IPS-11a (cell line): ENCODE results near the gene PSD2.

Source experiments
- H3K4me3 ChIP-seq: one replicate; pipeline ENCODE4 v1.5.1; 2013; ENCODE audit warnings: low read depth, low read length, control low read depth

Gene PSD2

GRCh38 chr5:139872851-139873794 is 77.5 kb downstream of the PSD2 start:
- no peak overlapping the region for H3K4me3 ChIP-seq

- H3K4me3 ChIP-seq: no peak overlapping the region
Measured at GRCh38 chr5:139875957-139876356, 80.3 kb downstream of the PSD2 start.

DNA sequence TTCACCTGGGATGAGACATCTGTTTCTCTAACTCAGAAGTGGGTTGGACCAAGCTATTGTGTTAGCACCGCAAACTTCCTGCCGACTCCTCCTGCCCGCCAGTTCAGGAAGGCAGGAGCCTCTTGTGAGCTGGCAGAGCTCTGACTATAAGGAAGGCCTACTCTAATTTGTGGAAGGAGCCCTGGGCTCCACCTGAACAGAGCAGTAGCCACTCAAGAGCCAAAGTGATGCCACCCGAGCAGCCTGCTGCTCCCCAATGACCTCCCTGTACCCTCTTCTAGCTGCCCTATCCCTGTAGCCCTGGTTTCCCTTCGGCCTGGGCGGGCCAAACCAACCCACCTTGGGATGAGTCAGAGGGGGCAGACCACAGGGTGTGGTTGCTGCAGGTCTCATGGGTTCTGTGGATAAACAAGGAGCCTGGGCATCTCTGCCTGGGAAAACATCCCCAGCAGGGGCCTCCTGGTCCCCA is 81.6 kb downstream of the PSD2 start:
- no peak overlapping the region for H3K4me3 ChIP-seq

DNA sequence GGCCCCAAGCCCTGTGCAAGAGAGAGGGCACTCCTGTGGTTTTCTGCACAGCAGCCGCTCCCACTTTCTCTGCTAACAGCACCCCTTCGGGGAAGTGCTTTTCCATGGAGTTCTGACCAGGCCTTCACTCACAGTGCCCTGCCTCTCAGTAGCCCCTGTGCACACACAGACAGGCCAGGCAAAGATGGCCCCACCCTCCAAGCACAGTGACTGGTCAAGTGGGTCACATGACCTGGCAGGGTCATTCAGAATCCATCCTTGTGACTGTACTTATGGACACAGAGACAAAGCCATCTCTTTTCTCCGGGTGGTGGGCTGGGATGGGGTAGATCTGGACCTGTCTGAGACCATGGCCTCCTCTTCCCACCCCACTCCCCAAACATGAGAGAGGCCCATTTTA is 82.5 kb downstream of the PSD2 start:
- H3K4me3 ChIP-seq: no peak overlapping the region

DNA sequence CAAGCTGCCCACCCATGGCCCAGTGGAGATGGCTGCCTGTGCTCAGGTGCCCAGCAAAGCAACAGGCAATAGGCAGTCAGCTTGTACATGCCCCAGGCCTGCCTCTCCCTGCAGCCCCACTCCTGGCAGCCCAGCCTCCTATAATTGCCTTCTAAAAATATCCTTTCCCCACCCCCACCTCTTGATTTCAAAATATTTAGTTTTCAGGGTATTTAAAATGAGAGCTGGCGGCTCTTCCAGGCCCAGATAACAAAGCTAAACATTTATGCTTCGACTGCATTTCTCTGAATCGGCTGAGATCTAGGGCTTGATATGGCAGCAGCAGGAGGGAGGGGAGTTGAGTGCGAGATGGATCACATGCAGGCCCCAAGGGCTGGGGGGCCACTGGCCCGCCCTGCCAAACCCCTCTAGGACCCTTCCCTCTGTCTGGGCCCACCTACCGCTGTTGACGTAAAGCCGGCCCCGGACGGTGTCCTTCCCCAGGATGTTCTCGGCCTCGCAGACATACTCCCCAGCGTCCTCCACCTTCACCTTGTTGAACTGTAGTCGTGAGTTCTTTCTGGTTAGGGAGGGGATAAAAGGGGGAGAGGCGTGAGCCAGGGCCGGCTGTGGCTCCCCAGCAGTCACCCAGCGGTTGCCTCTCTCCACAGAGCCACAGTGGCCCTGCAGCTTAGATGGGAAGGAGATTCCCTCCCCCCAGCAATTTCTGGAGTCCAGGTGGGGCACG is 85.0 kb downstream of the PSD2 start:
- H3K4me3 ChIP-seq: no peak overlapping the region

DNA sequence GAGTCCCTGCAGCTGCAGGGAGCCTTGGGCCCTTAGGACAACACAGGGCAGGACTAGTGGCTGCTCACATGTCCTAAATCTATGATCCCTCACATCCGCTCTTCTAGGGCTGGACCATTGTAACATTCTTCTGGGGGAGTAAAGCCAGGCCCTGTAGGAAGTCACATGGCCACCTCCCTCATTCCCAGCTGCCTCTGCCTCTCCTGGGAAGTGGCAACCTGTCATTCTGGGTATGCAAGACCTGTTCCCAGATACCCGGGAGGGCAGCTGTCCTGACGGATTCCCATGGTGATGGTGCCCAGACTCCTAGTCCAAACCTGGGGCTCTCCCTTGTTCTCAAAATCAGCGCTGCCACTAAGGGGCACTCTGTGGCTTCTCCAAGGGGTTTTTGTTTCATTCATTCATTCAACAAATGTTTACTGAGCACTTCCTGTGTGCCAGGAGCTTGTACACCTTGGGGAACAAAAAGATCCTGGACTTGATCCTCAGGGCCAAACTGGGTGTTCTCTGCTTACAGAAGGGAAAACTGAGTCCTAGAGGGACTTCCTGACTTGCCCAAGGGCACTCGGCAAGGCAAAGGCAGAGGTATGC is 85.6 kb downstream of the PSD2 start:
- no peak overlapping the region for H3K4me3 ChIP-seq

GRCh38 chr5:139882316-139882715 is 86.7 kb downstream of the PSD2 start:
- H3K4me3 ChIP-seq: no peak overlapping the region

- no peak overlapping the region for H3K4me3 ChIP-seq
Measured at GRCh38 chr5:139882961-139883539, 87.4 kb downstream of the PSD2 start.

DNA sequence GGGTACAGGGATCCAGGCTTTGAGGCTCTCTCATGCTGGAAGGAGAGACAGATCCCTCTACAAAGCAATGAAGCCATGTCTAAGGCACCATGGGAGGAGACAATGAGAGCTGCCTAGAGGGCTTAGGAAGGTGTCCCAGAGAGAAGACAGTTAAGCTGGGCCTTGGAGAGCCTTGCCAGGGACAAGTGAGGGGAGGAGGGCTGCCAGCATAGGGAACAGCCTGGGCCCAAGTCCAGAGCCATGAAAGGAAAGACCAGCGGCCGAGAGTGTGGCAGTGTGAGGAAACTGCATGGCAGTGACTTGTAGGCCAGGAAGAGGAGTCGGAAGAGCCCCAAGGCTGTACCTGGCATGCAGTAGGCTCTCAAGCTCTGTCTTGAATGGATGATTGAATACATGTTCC is 88.5 kb downstream of the PSD2 start:
- H3K4me3 ChIP-seq: no peak overlapping the region

- no peak overlapping the region for H3K4me3 ChIP-seq
Measured at GRCh38 chr5:139884734-139885133, 89.1 kb downstream of the PSD2 start.

- no peak overlapping the region for H3K4me3 ChIP-seq
Measured at GRCh38 chr5:139885172-139885856, 89.7 kb downstream of the PSD2 start.

- no peak overlapping the region for H3K4me3 ChIP-seq
Measured at GRCh38 chr5:139885857-139886208, 90.2 kb downstream of the PSD2 start.

DNA sequence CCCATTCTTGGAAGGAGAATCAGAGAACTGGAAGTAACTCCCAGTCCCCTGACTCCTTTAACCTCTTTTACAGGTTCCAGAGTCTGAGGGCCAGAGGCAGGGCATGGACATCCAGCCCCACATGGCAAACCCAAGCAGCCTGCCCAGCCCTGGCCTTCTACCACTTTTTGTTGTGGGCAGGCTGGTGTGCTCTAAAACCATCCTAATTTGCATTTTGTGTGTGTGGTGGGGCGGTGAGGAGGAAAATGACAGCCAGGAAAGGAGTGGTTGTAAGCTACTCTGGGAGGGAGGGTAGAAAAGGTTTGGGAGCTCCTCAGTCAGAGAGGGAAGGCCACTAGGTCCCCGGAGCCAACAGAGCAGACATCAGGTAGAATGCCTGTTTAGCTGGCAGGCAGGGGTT is 90.6 kb downstream of the PSD2 start:
- no peak overlapping the region for H3K4me3 ChIP-seq

DNA sequence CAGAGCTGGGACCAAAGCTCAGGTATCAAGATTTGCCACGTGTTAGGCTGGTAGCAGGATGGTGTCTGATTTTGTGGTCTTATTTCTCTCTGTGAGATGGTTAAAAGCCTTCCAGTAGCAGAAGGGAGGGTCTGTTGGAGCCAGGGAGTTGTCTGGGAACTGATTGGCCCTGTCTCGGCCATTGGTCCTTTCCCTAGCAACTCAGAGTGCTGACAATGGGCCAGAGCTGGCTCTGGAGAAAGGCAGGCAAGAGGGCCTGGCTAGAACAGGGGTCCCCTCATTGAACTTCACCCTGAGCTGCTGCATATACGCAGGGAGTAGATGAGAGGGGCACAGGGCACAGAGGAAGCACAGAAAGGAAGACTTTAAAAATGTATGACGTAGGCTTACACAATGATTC is 92.8 kb downstream of the PSD2 start:
- no peak overlapping the region for H3K4me3 ChIP-seq

DNA sequence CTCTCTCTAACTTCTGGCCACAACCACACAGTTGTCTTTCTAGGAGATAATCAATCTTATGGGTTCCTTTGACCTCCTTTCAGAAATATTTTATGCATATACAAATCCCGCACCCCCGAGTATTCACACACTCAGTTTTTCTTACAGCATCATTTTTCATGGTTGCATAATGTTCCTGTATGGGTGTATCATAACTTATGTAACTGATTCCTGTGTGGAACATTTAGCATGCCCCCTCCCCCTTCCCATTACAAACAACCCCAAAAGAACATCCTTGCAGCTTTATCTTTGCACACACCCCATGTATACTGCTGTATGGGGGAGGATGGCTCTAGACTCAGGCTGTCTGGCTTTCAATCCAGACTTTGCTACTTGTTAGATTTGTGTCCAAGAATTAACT is 93.8 kb downstream of the PSD2 start:
- no peak overlapping the region for H3K4me3 ChIP-seq

GRCh38 chr5:139893873-139894272 is 98.3 kb downstream of the PSD2 start:
- no peak overlapping the region for H3K4me3 ChIP-seq
